Adipocyte (in vitro differentiated cells): ENCODE results near the gene ADORA3.
"Not testable (repeated sequence)": the region's sequence is repeated elsewhere in the genome, so short reads cannot be mapped to it uniquely, and the experiment has no call there.

Experiments
- DNase-seq: peaks from one replicate; pipeline ENCODE4 v3.0.0-alpha.2; 2015; ENCODE audit warnings: low read depth
- H3K27me3 ChIP-seq: replicated peaks from 2 replicates; pipeline ENCODE4 v1.7.0; 2013; ENCODE audit warnings: mild to moderate bottlenecking, low read length, moderate library complexity; ENCODE audit not compliant: control insufficient read depth, insufficient read depth
- H3K36me3 ChIP-seq: 2 replicates; pipeline ENCODE4 v1.7.0; 2013; ENCODE audit warnings: low read length, mild to moderate bottlenecking, moderate library complexity; ENCODE audit not compliant: control insufficient read depth, insufficient read depth, severe bottlenecking
- H3K4me1 ChIP-seq: 2 replicates; pipeline ENCODE4 v1.7.0; 2013; ENCODE audit warnings: mild to moderate bottlenecking, low read length, moderate library complexity; ENCODE audit not compliant: control insufficient read depth, insufficient read depth
- H3K4me3 ChIP-seq: 2 replicates; pipeline ENCODE4 v1.7.0; 2013; ENCODE audit warnings: mild to moderate bottlenecking, low read length, moderate library complexity
- H3K9ac ChIP-seq: 2 replicates; pipeline ENCODE4 v1.7.0; 2013; ENCODE audit warnings: mild to moderate bottlenecking, low read length, moderate library complexity
- H3K9me3 ChIP-seq: 2 replicates; pipeline ENCODE4 v1.7.0; 2013; ENCODE audit warnings: mild to moderate bottlenecking, low read length, moderate library complexity; ENCODE audit not compliant: control insufficient read depth

Gene ADORA3

DNA sequence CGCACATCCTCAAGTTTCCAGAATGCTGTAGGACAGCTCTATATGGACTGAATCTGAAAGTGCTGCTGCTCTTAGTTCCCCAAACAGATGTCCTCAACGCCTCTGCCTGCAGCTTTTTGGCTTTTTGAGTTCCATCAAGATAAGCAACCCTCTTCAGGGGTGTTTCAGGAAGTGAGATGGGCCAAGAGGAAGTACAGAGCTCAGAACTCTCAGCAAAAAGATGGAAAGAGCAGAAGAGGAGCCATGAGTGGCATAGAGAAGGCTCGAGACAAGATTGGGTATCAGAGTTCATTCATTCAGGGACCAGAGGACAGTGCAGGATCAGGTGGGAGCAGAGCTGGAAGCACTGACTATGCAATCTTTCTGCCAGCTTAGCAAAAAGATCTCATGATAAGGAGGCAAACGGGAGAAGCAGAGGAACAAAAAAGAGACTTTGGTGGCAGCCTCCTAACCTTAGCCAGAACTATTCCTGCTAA, at the start of gene ADORA3, which contains the start of gene TMIGD3:
ADORA3 (minus strand) TSS at position 49 of the 476 bp plus-strand sequence. CDS start 279 bp downstream, outside the sequence.
TMIGD3 (minus strand) TSS at position 49 of the 476 bp plus-strand sequence. CDS start 279 bp downstream, outside the sequence.
- no peak within 1 kb of the TSS for H3K9ac ChIP-seq
- no peak for DNase-seq
- no peaks in the 10 kb centered on the region for H3K36me3 ChIP-seq

GRCh38 chr1:111553196-111553595, 49.8 kb upstream of the ADORA3 start:
- DNase-seq: peak; percentile 33
- Histone ChIP-seq H3K4me3 (no peak overlapping the region), H3K9me3 (no peaks in the 10 kb centered on the region), H3K27me3 (no peaks in the 10 kb centered on the region), H3K9ac (no peak overlapping the region), H3K36me3 (no peaks in the 10 kb centered on the region), H3K4me1 (peaks cover 7% of the 10 kb centered on the region)

More for the DNA sequence above, at the start of gene ADORA3, which contains the start of gene TMIGD3:
- peaks cover 13% of the 10 kb centered on the region for H3K4me1 ChIP-seq
- H3K9me3 ChIP-seq: no peaks in the 10 kb centered on the region
- peaks cover 22% of the 10 kb centered on the region for H3K27me3 ChIP-seq
- H3K4me3 ChIP-seq: no peak within 1 kb of the TSS

DNA sequence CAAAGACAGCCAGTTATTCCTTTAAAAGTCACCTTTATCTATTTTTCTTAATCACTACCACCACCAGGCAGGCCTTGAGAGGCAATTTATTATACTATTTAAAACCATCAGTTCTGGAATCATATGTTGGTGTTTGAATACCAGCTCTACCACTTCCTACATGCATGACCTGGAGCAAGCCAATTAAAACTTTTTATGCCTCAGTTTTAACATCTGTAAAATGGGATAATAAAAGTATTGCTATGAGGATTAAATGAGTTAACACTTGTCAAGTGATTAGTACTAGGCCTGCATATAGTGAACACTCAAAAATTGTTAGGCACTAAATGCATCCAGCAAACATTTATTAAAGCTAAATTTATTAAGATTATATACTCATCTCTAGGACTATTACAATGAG, 49.2 kb upstream of the ADORA3 start:
- Histone ChIP-seq H3K36me3 (no peaks in the 10 kb centered on the region), H3K9ac (no peak overlapping the region), H3K4me3 (no peak overlapping the region), H3K9me3 (no peaks in the 10 kb centered on the region), H3K27me3 (no peaks in the 10 kb centered on the region), H3K4me1 (peaks cover 7% of the 10 kb centered on the region)
- DNase-seq: no peak

DNA sequence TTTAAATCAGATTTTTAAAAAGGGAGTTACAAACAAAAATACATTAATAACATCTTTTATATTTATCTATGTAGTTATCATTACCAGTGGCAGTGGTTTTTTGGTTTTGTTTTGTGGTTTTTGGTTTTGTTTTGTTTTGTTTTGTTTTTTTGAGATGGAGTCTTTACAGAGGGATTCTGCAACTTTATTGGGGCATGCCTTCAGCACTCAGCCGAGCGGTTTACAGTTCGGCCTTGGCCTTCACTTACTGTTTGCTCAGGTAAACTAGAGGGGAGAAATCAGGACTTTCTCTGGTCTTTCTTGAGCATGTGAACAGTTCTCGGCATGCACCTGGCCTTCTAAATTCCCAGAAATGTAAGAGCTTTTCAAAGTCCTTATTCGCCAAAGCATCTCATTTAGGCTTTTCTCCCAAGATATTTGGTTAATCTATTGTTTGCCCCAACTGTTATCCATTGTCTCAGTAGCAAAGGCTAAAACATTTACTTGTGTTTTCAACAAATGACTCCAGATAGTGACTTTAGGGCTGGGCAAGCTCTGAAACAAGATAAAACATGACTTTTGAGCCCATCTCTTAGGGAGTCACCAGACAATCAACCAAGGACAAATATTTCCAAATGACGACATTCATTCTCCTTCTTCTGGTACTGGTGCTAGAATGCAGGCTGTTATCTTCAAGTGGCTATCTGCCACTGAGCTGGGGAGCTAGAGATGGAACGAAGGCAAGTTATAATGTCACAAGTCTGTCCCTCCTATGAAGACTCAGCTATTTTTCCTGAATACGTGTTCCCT, 48.4 kb upstream of the ADORA3 start:
- Histone ChIP-seq H3K9ac (no peak overlapping the region), H3K27me3 (no peaks in the 10 kb centered on the region), H3K36me3 (no peaks in the 10 kb centered on the region), H3K4me1 (peaks cover 7% of the 10 kb centered on the region), H3K9me3 (no peaks in the 10 kb centered on the region), H3K4me3 (no peak overlapping the region)
- no peak for DNase-seq

DNA sequence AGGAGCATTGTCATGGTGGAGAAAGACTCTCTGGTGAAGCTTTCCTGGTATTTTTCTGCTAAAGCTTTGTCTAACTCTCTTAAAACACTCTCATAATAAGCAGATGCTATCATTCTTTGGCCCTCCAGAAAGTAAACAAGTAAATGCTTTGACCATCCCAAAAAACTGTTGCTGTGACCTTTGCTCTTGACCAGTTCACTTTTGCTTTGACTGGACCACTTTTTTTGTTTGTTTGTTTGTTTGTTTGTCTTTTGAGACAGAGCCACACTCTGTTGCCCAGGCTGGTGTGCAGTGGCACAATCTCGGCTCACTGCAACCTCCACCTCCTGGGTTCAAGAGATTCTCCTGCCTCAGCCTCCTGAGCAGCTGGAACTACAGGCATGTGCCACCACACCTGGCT, 44.4 kb upstream of the ADORA3 start:
- not testable (repeated sequence) for H3K9me3 ChIP-seq, H3K4me1 ChIP-seq, H3K27me3 ChIP-seq, H3K4me3 ChIP-seq, H3K36me3 ChIP-seq, DNase-seq, H3K9ac ChIP-seq

- Histone ChIP-seq H3K27me3 (no peaks in the 10 kb centered on the region), H3K36me3 (no peaks in the 10 kb centered on the region), H3K4me3 (no peak overlapping the region), H3K9ac (no peak overlapping the region), H3K9me3 (no peaks in the 10 kb centered on the region), H3K4me1 (peaks cover 10% of the 10 kb centered on the region)
- no peak for DNase-seq
Measured at GRCh38 chr1:111542187-111542586, 38.8 kb upstream of the ADORA3 start.

DNA sequence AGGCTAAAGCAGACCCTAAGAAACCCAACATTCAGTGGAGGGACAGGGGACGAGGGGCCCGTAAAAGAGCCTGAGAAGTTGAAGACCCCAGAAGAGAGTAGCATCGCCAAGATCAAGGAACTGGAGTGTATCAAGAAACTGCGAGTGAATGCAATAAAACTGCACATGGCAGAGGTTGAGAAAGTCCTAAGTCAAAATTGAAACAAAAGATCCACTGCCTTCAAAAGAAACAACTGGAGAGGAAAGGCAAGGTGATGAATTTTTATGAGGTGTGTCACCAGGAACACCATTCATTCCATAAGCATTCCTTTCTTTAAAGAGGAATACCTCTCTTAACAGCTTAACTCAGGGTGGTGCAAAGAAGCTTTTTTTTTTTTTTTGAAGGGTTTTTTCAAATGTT, 38.3 kb upstream of the ADORA3 start:
- H3K4me1 ChIP-seq: peaks cover 10% of the 10 kb centered on the region
- no peak overlapping the region for H3K9ac ChIP-seq
- no peaks in the 10 kb centered on the region for H3K27me3 ChIP-seq
- no peaks in the 10 kb centered on the region for H3K9me3 ChIP-seq
- DNase-seq: no peak
- no peaks in the 10 kb centered on the region for H3K36me3 ChIP-seq
- no peak overlapping the region for H3K4me3 ChIP-seq

DNA sequence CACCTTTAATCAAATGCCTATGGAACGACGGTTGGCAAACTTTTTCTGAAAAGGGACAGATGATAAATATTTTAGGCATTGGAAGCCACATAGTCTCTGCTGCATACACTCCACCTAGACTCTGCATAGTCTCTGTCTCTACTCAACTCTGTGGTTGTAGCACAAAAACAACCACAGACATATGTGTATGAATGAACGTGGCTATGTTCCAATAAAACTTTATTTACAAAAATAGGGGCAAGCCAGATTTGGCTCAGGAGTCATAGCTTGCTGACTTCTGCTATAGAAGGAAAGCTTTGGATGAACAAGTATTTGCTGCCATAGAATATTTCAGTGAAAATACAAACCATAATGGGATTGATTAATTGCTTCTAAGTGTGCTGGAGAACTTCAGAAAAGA, 37.5 kb upstream of the ADORA3 start:
- Histone ChIP-seq H3K4me3 (no peak overlapping the region), H3K36me3 (no peaks in the 10 kb centered on the region), H3K4me1 (peaks cover 10% of the 10 kb centered on the region), H3K27me3 (no peaks in the 10 kb centered on the region), H3K9me3 (no peaks in the 10 kb centered on the region), H3K9ac (no peak overlapping the region)
- no peak for DNase-seq

DNA sequence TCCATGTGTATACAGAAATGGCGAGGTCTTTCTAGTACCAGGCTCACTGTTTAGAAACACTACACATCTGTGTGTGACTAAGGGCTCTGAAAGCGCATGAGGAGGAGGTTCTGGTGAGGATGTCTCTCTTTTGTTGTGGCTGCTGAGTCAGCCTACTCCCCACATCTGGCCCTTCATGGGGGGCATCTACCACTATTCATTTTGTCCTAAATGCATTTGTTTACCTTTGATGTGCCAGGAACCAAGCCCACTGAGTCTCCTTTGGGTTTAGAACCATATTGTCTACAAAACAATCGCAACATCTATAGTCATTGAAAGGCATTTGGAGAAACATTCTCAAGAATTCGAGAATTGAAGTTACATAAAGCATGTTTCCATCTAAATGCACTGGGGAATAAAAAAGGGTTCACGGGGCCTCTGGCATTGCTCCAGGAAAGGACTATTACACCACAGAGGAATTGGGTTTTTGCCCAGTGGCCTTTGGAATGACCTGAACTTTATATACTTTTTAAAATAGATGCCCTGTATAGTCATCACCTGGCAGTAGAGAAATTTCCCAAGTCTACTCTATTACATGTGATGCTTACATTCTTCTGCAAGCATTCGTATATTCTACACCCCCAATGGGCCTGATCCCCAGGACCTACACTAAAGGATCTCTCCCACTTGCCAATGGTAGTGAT, 35.1 kb upstream of the ADORA3 start:
- H3K36me3 ChIP-seq: no peaks in the 10 kb centered on the region
- H3K27me3 ChIP-seq: no peaks in the 10 kb centered on the region
- no peak overlapping the region for H3K9ac ChIP-seq
- no peaks in the 10 kb centered on the region for H3K9me3 ChIP-seq
- peaks cover 10% of the 10 kb centered on the region for H3K4me1 ChIP-seq
- DNase-seq: peak; percentile 26
- H3K4me3 ChIP-seq: no peak overlapping the region

GRCh38 chr1:111535256-111536191, 32.1 kb upstream of the ADORA3 start:
- H3K4me3 ChIP-seq: no peak overlapping the region
- H3K36me3 ChIP-seq: no peaks in the 10 kb centered on the region
- no peaks in the 10 kb centered on the region for H3K9me3 ChIP-seq
- no peaks in the 10 kb centered on the region for H3K27me3 ChIP-seq
- peaks cover 5% of the 10 kb centered on the region for H3K4me1 ChIP-seq
- no peak overlapping the region for H3K9ac ChIP-seq
- DNase-seq: no peak

DNA sequence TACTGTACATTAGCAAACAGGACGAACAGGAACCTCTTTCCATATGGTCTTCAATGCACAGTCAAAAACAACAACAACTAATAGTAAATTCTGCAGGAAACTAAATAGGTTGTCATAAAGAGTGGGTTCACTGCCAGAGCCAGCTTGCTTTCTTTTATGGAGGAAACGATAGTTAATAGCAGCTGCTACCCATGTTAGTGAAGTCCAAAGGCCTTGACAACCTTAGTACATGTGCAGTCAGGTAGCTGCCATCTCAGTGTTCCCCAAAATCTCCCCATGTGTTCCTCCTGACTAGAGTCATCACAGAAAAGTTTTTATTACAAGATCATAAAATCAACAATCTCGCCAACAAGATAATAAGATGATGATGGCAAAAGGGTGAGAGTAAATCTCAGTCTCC, 16.6 kb upstream of the ADORA3 start:
- Histone ChIP-seq H3K4me1 (peaks cover 4% of the 10 kb centered on the region), H3K9me3 (peaks cover 6% of the 10 kb centered on the region), H3K36me3 (no peaks in the 10 kb centered on the region), H3K4me3 (no peak overlapping the region), H3K27me3 (no peaks in the 10 kb centered on the region), H3K9ac (no peak overlapping the region)
- DNase-seq: no peak
